ENCODE data around the gene OPCML. TPM values are rescaled to one million over a fixed set of nuclear protein-coding genes. Genes with fewer than 3 reads are reported as not detected.

The OPCML gene
- total RNA-seq, 1 experiment from 2014 or later = not detected

DNA sequence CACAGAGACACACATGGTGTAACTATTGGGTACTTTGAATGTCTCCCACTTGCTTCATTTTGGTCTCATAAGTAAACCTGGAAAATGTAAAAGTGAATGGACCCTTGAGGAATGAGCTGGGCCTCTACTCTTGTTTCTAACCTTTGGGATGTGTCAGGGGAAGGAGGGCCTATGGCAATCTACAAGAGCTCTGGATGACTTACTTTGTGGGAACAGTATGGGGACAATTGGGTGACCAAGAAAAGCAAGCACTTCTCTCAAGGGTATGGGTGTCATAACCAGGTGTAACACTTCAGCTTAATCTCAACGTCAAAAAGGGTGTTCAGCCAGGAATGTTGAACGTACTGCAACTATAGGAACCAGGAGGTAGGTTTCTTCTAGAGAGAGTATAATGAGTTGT is 144.0 kb downstream of the OPCML start:
- intact Hi-C loops (cut with micrococcal nuclease) = no loop called here
- no peak overlapping the region for H2AFZ ChIP-seq (ENCODE audit: low read length)
- H3K4me2 ChIP-seq (ENCODE audit: low read length) = no peak overlapping the region
- H4K20me1 ChIP-seq (ENCODE audit: low read length) = no peaks in the 10 kb centered on the region
- H3K27me3 ChIP-seq (ENCODE audit: low read length) = no peaks in the 10 kb centered on the region
- H3K9me3 ChIP-seq (ENCODE audit: low read length) = peaks cover 19% of the 10 kb centered on the region
- H3K9ac ChIP-seq (ENCODE audit: low read length) = no peak overlapping the region
- H3K36me3 ChIP-seq (ENCODE audit: low read depth, low read length) = no peaks in the 10 kb centered on the region
- H3K79me2 ChIP-seq (ENCODE audit: low read length) = no peaks in the 10 kb centered on the region
- DNase-seq (no peak), ATAC-seq (no peak)
- TF ChIP-seq EZH2 (IDR thresholded peaks at IDR 0.05; ENCODE audit: low read length, unreplicated experiment) (no peak), EZH2phosphoT487 (IDR thresholded peaks at IDR 0.05; ENCODE audit: borderline replicate concordance, low read length) (no peak)
- TF ChIP-seq, protein P1, sequence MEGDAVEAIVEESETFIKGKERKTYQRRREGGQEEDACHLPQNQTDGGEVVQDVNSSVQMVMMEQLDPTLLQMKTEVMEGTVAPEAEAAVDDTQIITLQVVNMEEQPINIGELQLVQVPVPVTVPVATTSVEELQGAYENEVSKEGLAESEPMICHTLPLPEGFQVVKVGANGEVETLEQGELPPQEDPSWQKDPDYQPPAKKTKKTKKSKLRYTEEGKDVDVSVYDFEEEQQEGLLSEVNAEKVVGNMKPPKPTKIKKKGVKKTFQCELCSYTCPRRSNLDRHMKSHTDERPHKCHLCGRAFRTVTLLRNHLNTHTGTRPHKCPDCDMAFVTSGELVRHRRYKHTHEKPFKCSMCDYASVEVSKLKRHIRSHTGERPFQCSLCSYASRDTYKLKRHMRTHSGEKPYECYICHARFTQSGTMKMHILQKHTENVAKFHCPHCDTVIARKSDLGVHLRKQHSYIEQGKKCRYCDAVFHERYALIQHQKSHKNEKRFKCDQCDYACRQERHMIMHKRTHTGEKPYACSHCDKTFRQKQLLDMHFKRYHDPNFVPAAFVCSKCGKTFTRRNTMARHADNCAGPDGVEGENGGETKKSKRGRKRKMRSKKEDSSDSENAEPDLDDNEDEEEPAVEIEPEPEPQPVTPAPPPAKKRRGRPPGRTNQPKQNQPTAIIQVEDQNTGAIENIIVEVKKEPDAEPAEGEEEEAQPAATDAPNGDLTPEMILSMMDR (conservative IDR thresholded peaks at IDR 0.05; ENCODE audit: low read depth, low read length) = no peak
- H3K27ac ChIP-seq (ENCODE audit: low read length) = no peak overlapping the region
- H3F3A ChIP-seq (ENCODE audit: low read length, unreplicated experiment) = no peaks in the 10 kb centered on the region
- no peaks in the 10 kb centered on the region for H3K9me2 ChIP-seq (replicated peaks; ENCODE audit: low read length)
- H3K4me1 ChIP-seq (ENCODE audit: insufficient read depth, low read length) = no peaks in the 10 kb centered on the region
- H3K4me3 ChIP-seq (ENCODE audit: low read length) = no peak overlapping the region
- POLR2A ChIA-PET (ENCODE audit: unreplicated experiment) = interaction anchor here (0.6 kb wide), 1 partner anchor 104 kb away, joined by 3 read pairs; no protein-coding TSS in a partner anchor
- BruUV-seq (replicated peaks) = no TSS peak
- CTCF ChIA-PET = no interaction called here

DNA sequence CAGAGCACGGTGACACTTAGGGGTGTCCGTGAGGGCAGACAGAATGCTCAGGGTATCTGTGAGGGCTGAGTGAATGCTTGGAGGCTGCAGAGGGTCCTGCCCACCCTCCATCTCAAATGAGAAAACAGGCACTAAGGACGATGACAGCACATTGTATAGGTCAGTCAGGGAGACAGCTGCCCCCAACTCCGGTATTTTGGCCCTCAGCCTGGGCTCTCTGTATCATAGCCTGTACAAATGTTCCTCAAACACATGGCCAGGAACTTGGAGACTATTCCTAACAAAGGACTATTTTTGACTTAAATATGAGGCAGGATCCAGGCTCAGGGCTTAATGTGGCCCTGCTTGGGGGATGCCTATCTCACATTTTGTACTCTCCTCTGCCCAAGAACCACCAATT is 145.4 kb downstream of the OPCML start:
- H4K20me1 ChIP-seq (ENCODE audit: low read length) = no peaks in the 10 kb centered on the region
- ChIA-PET POLR2A (ENCODE audit: unreplicated experiment) (no interaction called here), CTCF (no interaction called here)
- H3K9me3 ChIP-seq (ENCODE audit: low read length) = peaks cover 14% of the 10 kb centered on the region
- ATAC-seq (no peak), DNase-seq (no peak)
- H3K9me2 ChIP-seq (replicated peaks; ENCODE audit: low read length) = no peaks in the 10 kb centered on the region
- H3K4me2 ChIP-seq (ENCODE audit: low read length) = no peak overlapping the region
- no TSS peak for BruUV-seq (replicated peaks)
- H3K36me3 ChIP-seq (ENCODE audit: low read depth, low read length) = no peaks in the 10 kb centered on the region
- H3F3A ChIP-seq (ENCODE audit: low read length, unreplicated experiment) = no peaks in the 10 kb centered on the region
- H3K4me1 ChIP-seq (ENCODE audit: insufficient read depth, low read length) = no peaks in the 10 kb centered on the region
- H3K4me3 ChIP-seq (ENCODE audit: low read length) = no peak overlapping the region
- no peak overlapping the region for H3K27ac ChIP-seq (ENCODE audit: low read length)
- no peak overlapping the region for H2AFZ ChIP-seq (ENCODE audit: low read length)
- no peaks in the 10 kb centered on the region for H3K79me2 ChIP-seq (ENCODE audit: low read length)
- H3K9ac ChIP-seq (ENCODE audit: low read length) = no peak overlapping the region
- H3K27me3 ChIP-seq (ENCODE audit: low read length) = no peaks in the 10 kb centered on the region
- intact Hi-C loops (cut with micrococcal nuclease) = no loop called here
- TF ChIP-seq, protein P1 (conservative IDR thresholded peaks at IDR 0.05; ENCODE audit: low read depth, low read length) = no peak
- TF ChIP-seq EZH2phosphoT487 (IDR thresholded peaks at IDR 0.05; ENCODE audit: borderline replicate concordance, low read length) (no peak), EZH2 (IDR thresholded peaks at IDR 0.05; ENCODE audit: low read length, unreplicated experiment) (no peak)

DNA sequence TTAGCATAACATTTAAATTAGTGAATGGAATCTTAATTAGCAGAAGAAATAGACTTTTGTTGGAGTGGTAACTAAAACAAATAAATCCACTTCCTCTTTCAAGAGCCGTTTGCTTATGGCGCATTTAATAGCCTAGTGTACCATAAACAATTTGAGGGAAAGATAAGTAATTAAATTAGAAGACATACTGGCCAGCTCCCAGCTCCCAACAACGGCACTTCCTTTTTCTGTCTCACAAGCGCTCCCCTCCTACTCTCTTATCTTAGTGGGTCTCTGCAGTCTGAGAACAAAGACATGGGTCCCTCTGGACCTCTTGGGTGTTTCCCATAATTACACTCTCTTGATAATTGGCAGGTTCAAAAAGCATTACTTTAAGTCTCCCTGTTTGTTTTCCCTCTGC is 146.0 kb downstream of the OPCML start:
- CTCF ChIA-PET = no interaction called here
- TF ChIP-seq EZH2phosphoT487 (IDR thresholded peaks at IDR 0.05; ENCODE audit: borderline replicate concordance, low read length) = no peak
- no peak for TF ChIP-seq EZH2 (IDR thresholded peaks at IDR 0.05; ENCODE audit: low read length, unreplicated experiment)
- TF ChIP-seq, protein P1 (conservative IDR thresholded peaks at IDR 0.05; ENCODE audit: low read depth, low read length) = no peak
- no peaks in the 10 kb centered on the region for H3K36me3 ChIP-seq (ENCODE audit: low read depth, low read length)
- no peaks in the 10 kb centered on the region for H4K20me1 ChIP-seq (ENCODE audit: low read length)
- H3F3A ChIP-seq (ENCODE audit: low read length, unreplicated experiment) = no peaks in the 10 kb centered on the region
- H3K9me3 ChIP-seq (ENCODE audit: low read length) = peaks cover 14% of the 10 kb centered on the region
- POLR2A ChIA-PET (ENCODE audit: unreplicated experiment) = no interaction called here
- intact Hi-C loops (cut with micrococcal nuclease) = no loop called here
- H2AFZ ChIP-seq (ENCODE audit: low read length) = no peak overlapping the region
- H3K79me2 ChIP-seq (ENCODE audit: low read length) = no peaks in the 10 kb centered on the region
- DNase-seq = no peak
- no peak overlapping the region for H3K9ac ChIP-seq (ENCODE audit: low read length)
- no peaks in the 10 kb centered on the region for H3K9me2 ChIP-seq (replicated peaks; ENCODE audit: low read length)
- no peak overlapping the region for H3K4me2 ChIP-seq (ENCODE audit: low read length)
- no TSS peak for BruUV-seq (replicated peaks)
- H3K4me1 ChIP-seq (ENCODE audit: insufficient read depth, low read length) = no peaks in the 10 kb centered on the region
- H3K27me3 ChIP-seq (ENCODE audit: low read length) = no peaks in the 10 kb centered on the region
- H3K27ac ChIP-seq (ENCODE audit: low read length) = no peak overlapping the region
- ATAC-seq = no peak
- no peak overlapping the region for H3K4me3 ChIP-seq (ENCODE audit: low read length)

All from PC-3 (cell line).